LNCaP clone FGC (cell line): Measurements from ENCODE around the gene STXBP1.

Experiments
- DNase-seq: peaks from one replicate; pipeline ENCODE4 v3.0.0-alpha.2; 2011; ENCODE audit warnings: low read depth
- H3K4me3 ChIP-seq: 2 replicates; pipeline ENCODE4 v1.5.1; 2011; ENCODE audit warnings: mild to moderate bottlenecking, low read depth, low read length, control low read depth
- CTCF ChIP-seq: IDR thresholded peaks from 2 replicates; pipeline ENCODE4 v1.5.1; 2012; ENCODE audit warnings: mild to moderate bottlenecking; ENCODE audit not compliant: control insufficient read depth, insufficient read depth; ENCODE audit errors: extremely low read depth

STXBP1 gene

GRCh38 chr9:127644943-127645342 lies 32.9 kb downstream of the STXBP1 start:
- H3K4me3 ChIP-seq = no peak overlapping the region
- TF ChIP-seq CTCF = no peak
- no peak for DNase-seq

- no peak for TF ChIP-seq CTCF
- DNase-seq = no peak
- no peak overlapping the region for H3K4me3 ChIP-seq
These were observed 35.4 kb downstream of the STXBP1 start for GRCh38 chr9:127647451-127647850.

- H3K4me3 ChIP-seq = no peak overlapping the region
- DNase-seq = no peak
- no peak for TF ChIP-seq CTCF
These were observed 38.4 kb downstream of the STXBP1 start for GRCh38 chr9:127650518-127650917.

- TF ChIP-seq CTCF = no peak
- no peak for DNase-seq
- no peak overlapping the region for H3K4me3 ChIP-seq
These were observed 39.9 kb downstream of the STXBP1 start for GRCh38 chr9:127651697-127652610.

GRCh38 chr9:127652733-127653132 lies 40.7 kb downstream of the STXBP1 start:
- H3K4me3 ChIP-seq = no peak overlapping the region
- TF ChIP-seq CTCF = no peak
- DNase-seq = no peak

- H3K4me3 ChIP-seq = no peak overlapping the region
- no peak for TF ChIP-seq CTCF
- DNase-seq = no peak
These were observed 42.5 kb downstream of the STXBP1 start for GRCh38 chr9:127654619-127655018.

GRCh38 chr9:127658428-127658827 lies 46.4 kb downstream of the STXBP1 start:
- no peak for DNase-seq
- H3K4me3 ChIP-seq = no peak overlapping the region
- no peak for TF ChIP-seq CTCF
